GM18499 (cell line): ENCODE data around the gene TMTC4.
A peak's percentile ranks its signal among the peaks of the same experiment; 100 is the strongest.
"Not testable (repeated sequence)": the region's sequence is repeated elsewhere in the genome, so short reads cannot be mapped to it uniquely, and the experiment has no call there.

Experiments
- ATAC-seq: cut with Tn5 transposase; IDR thresholded peaks from one replicate; pipeline ENCODE4 v1.9.1; 2021; ENCODE audit warnings: moderate number of reproducible peaks; ENCODE audit not compliant: insufficient read depth, unreplicated experiment

Gene TMTC4

DNA sequence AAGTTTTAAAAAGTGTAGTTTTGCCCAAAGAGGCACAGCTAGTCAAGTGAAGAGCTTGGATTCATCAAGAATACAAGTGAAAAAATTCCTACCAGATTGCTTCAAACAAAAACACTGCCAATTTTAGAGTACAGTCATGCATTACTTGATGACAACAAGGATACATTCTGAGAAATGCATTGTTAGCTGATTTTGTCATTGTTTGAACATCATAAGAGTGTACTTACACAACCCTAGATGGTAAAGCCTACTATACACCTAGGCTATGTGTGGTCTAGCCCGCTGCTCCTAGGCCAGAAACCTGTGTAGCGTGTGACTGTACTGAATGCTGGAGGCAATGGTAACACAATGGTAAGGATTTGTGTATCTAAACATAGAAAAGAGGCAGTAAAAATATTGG, 41.1 kb downstream of the TMTC4 start:
- no peak for ATAC-seq

DNA sequence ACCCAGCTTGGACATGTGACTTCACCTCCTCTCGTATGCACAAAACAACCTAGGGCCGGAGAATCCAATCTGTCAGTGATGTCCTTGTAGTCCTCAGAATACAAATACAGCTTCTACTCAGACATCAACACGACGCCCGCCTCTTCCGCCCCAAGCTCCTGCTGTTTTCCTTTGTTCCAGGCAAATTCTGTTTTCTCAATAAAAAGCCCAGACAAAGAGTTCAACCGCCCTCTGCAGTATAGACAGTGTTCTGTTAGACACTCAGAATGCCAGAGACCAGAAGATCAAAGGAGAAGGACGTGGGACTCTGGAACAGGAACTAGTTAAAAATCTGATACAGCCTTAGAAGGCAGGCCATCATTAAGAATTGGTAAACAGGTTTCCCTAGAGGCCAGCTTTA, 44.0 kb downstream of the TMTC4 start:
- no peak for ATAC-seq

- ATAC-seq: no peak
These were observed 47.5 kb downstream of the TMTC4 start for GRCh38 chr13:100627120-100627519.

DNA sequence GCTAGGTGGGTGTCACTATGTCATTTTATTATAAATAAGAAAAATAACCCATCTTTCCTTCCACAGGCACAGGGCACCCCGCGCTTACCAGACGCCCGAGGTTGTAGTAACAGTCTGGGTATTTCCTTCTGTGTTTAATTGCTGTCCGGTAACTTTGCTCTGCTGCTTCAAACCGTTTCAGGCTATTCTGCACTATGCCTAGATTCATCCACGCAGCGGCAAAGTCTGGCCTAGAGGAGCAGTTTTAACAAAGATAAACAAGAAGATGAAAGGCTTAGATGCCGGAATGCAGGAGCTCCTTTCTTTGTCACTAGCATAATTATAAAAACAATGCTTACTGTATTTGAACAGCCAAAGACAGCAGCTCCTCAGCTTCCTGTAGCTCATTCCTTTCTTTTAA, 49.1 kb downstream of the TMTC4 start:
- ATAC-seq: no peak

GRCh38 chr13:100620792-100621191, 53.8 kb downstream of the TMTC4 start:
- no peak for ATAC-seq

GRCh38 chr13:100619940-100620339, 54.7 kb downstream of the TMTC4 start:
- ATAC-seq: no peak

DNA sequence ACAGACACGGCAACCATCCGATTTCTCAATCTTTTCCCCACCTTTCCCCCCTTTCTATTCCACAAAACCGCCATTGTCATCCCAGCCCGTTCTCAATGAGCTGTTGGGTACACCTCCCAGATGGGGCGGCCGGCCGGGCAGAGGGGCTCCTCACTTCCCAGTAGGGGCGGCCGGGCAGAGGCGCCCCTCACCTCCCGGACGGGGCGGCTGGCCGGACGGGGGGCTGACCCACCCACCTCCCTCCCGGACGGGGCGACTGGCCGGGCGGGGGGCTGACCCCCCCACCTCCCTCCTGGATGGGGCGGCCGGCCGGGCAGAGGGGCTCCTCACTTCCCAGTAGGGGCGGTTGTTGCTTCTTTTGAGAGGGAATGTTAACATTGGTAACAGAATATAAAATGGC, 55.7 kb downstream of the TMTC4 start:
- ATAC-seq: not testable (repeated sequence)

- no peak for ATAC-seq
These were observed 61.6 kb downstream of the TMTC4 start for GRCh38 chr13:100613031-100613430.

- ATAC-seq: no peak
These were observed 62.7 kb downstream of the TMTC4 start for GRCh38 chr13:100611678-100612492.

GRCh38 chr13:100610391-100611347, 63.9 kb downstream of the TMTC4 start:
- no peak for ATAC-seq

- peak; percentile 93 for ATAC-seq
These were observed 65.7 kb downstream of the TMTC4 start for GRCh38 chr13:100608906-100609305.

GRCh38 chr13:100608489-100608888, 66.1 kb downstream of the TMTC4 start:
- no peak for ATAC-seq

GRCh38 chr13:100604918-100605710, 69.5 kb downstream of the TMTC4 start:
- no peak for ATAC-seq

GRCh38 chr13:100602493-100603111, 72.0 kb downstream of the TMTC4 start:
- ATAC-seq: no peak

GRCh38 chr13:100601716-100602115, 72.9 kb downstream of the TMTC4 start:
- ATAC-seq: no peak

DNA sequence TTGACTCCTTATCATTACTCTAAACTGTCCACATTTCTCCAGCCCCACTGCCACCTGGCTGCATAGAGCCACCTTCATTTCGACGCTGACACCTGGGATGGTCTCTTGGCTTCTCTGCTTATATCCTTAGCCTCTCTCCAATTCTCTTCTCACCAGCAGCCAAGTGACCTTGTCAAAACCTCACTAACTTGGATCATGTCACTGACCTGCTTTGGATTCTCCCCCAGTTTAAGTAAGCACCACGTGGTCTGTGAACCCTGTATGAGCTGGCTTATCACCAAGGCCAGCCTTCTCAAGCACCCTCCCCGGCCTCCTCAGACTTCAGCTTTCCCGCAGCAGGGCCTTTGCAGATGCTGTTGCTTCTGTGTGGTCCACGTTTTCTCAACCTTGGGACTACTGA, 73.7 kb downstream of the TMTC4 start:
- no peak for ATAC-seq

GRCh38 chr13:100600461-100600860, 74.1 kb downstream of the TMTC4 start:
- ATAC-seq: no peak

DNA sequence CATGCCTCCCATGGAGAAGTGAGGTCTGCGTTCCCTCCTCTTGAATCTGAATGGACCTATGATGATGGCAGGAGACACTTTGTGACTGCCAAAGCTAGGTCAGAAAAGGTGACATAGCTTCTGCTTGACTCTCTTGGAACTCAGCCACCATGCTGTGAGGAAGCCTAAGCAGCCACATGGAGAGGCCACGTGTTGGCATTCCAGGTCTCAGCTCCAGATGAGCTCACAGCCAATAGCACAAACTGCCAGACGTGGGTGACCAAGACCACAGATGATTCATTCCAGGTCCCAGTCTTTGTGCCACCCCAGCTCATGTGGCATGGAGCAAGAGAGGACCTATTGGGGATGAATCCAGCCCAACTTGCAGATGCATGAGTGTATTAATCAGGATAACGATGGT, 77.3 kb downstream of the TMTC4 start:
- ATAC-seq: no peak

DNA sequence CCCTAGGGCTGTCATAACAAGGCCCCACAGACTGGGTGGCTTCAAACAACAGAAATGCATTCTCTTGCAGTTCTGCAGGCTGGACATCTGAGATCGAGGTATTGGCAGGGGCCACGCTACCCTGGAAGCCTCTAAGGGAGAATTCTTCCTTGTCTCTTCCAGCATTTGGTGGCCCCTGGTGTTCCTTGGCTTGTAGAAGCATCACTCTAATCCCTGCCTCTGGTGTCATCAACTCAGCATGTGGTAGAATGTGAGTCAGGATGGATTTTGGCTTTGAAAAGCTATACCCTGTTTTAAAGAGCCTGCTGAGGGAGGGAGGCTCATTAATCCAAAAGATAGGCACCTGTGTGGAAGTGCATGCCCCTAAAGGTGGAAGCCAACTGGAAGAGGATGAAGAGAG, 78.1 kb downstream of the TMTC4 start:
- no peak for ATAC-seq

DNA sequence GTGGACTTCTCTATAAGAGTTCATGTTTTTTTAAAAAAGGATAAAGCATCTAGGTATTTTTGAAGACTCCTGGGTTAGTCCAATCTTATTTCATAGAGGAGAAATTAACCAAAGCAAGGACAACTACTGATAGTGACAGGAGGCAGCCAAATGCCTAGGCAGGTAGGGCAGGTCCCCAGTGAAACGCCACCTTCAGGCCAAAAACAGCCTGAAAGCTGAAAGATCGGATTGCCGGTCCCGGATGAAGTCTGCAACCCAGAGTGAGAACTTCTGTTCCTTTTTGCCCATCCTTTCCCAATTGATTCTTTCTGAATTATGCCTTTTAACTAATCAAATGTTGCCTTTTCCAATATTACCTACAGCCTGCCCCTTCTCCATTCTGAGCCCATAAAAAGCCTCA, 79.9 kb downstream of the TMTC4 start:
- no peak for ATAC-seq
